C4-2B (cell line): ENCODE measurements around the gene CFAP251.

ENCODE experiments used
- CTCF ChIP-seq: fragments of 450-650 bp; conservative IDR thresholded peaks from 2 replicates; pipeline ENCODE4 v1.5.1; 2017; ENCODE audit warnings: mild to moderate bottlenecking
- ZFX ChIP-seq: fragments of 450-650 bp; IDR thresholded peaks from 2 replicates; pipeline ENCODE4 v1.6.1; 2017

- peak; percentile 63 for TF ChIP-seq CTCF
- TF ChIP-seq ZFX: no peak
These were observed 37.2 kb downstream of the CFAP251 start for GRCh38 chr12:121955258-121956237.
